ENCODE measurements around the gene SP3. TPM values are rescaled to one million over a fixed set of nuclear protein-coding genes. Genes with fewer than 3 reads are reported as not detected.

SP3 gene
- total RNA-seq, 1 donor from 2014 or later: 210 TPM

GRCh38 chr2:174007010-174007409 is 41.8 kb upstream of the SP3 start:
- Mint-ChIP-seq H3K4me1 (no peaks in the 10 kb centered on the region), H3K36me3 (no peaks in the 10 kb centered on the region), H3K4me3 (no peak overlapping the region), H3K9me3 (no peaks in the 10 kb centered on the region), H3K27me3 (ENCODE audit: insufficient read depth, low read depth) (no peaks in the 10 kb centered on the region), H3K27ac (no peak overlapping the region)
- H3K27me3 ChIP-seq: peaks cover 1% of the 10 kb centered on the region
- TF ChIP-seq EZH2 (IDR thresholded peaks at IDR 0.05) (no peak), EZH2phosphoT487 (IDR thresholded peaks at IDR 0.05) (no peak), CTCF (IDR thresholded peaks at IDR 0.05) (no peak)
- H3K9ac ChIP-seq: no peak overlapping the region
- no peaks in the 10 kb centered on the region for H3F3A ChIP-seq (ENCODE audit: low read depth)
- no peaks in the 10 kb centered on the region for H3K9me3 ChIP-seq (ENCODE audit: low read depth)
- no peaks in the 10 kb centered on the region for H4K20me1 ChIP-seq (ENCODE audit: low read depth)
- no peak overlapping the region for H3K4me3 ChIP-seq
- H3K27ac ChIP-seq: no peak overlapping the region
- H3K4me2 ChIP-seq: no peak overlapping the region
- no peaks in the 10 kb centered on the region for H3K36me3 ChIP-seq
- H3K4me1 ChIP-seq: no peaks in the 10 kb centered on the region
- no peak overlapping the region for H2AFZ ChIP-seq (replicated peaks)
- no peak for DNase-seq (ENCODE audit: low spot score)
- H3K79me2 ChIP-seq (ENCODE audit: low read depth): no peaks in the 10 kb centered on the region

GRCh38 chr2:174005801-174006419 is 40.7 kb upstream of the SP3 start:
- H3K4me3 ChIP-seq: no peak overlapping the region
- DNase-seq (ENCODE audit: low spot score): no peak
- no peaks in the 10 kb centered on the region for H3K36me3 ChIP-seq
- no peak overlapping the region for H2AFZ ChIP-seq (replicated peaks)
- H3K4me2 ChIP-seq: no peak overlapping the region
- H3K36me3 Mint-ChIP-seq: no peaks in the 10 kb centered on the region
- no peaks in the 10 kb centered on the region for H3K27me3 Mint-ChIP-seq (ENCODE audit: insufficient read depth, low read depth)
- no peak overlapping the region for H3K27ac ChIP-seq
- no peak overlapping the region for H3K4me3 Mint-ChIP-seq
- no peaks in the 10 kb centered on the region for H3K9me3 ChIP-seq (ENCODE audit: low read depth)
- no peaks in the 10 kb centered on the region for H3K4me1 Mint-ChIP-seq
- no peaks in the 10 kb centered on the region for H3K27me3 ChIP-seq
- no peak overlapping the region for H3K9ac ChIP-seq
- no peak for TF ChIP-seq EZH2 (IDR thresholded peaks at IDR 0.05)
- no peak for TF ChIP-seq CTCF (IDR thresholded peaks at IDR 0.05)
- TF ChIP-seq EZH2phosphoT487 (IDR thresholded peaks at IDR 0.05): no peak
- no peak overlapping the region for H3K27ac Mint-ChIP-seq
- no peaks in the 10 kb centered on the region for H3F3A ChIP-seq (ENCODE audit: low read depth)
- H3K79me2 ChIP-seq (ENCODE audit: low read depth): no peaks in the 10 kb centered on the region
- no peaks in the 10 kb centered on the region for H3K9me3 Mint-ChIP-seq
- no peaks in the 10 kb centered on the region for H4K20me1 ChIP-seq (ENCODE audit: low read depth)
- no peaks in the 10 kb centered on the region for H3K4me1 ChIP-seq

- H4K20me1 ChIP-seq (ENCODE audit: low read depth): no peaks in the 10 kb centered on the region
- no peaks in the 10 kb centered on the region for H3K4me1 ChIP-seq
- no peaks in the 10 kb centered on the region for H3K79me2 ChIP-seq (ENCODE audit: low read depth)
- H3K27ac ChIP-seq: no peak overlapping the region
- H3K4me1 Mint-ChIP-seq: no peaks in the 10 kb centered on the region
- no peaks in the 10 kb centered on the region for H3K36me3 Mint-ChIP-seq
- no peaks in the 10 kb centered on the region for H3K27me3 Mint-ChIP-seq (ENCODE audit: insufficient read depth, low read depth)
- no peak overlapping the region for H3K4me3 Mint-ChIP-seq
- no peak for DNase-seq (ENCODE audit: low spot score)
- no peaks in the 10 kb centered on the region for H3K36me3 ChIP-seq
- H2AFZ ChIP-seq (replicated peaks): no peak overlapping the region
- H3K9me3 ChIP-seq (ENCODE audit: low read depth): no peaks in the 10 kb centered on the region
- no peaks in the 10 kb centered on the region for H3K9me3 Mint-ChIP-seq
- no peaks in the 10 kb centered on the region for H3K27me3 ChIP-seq
- no peak for TF ChIP-seq CTCF (IDR thresholded peaks at IDR 0.05)
- TF ChIP-seq EZH2phosphoT487 (IDR thresholded peaks at IDR 0.05): no peak
- no peak for TF ChIP-seq EZH2 (IDR thresholded peaks at IDR 0.05)
- no peaks in the 10 kb centered on the region for H3F3A ChIP-seq (ENCODE audit: low read depth)
- no peak overlapping the region for H3K4me3 ChIP-seq
- H3K9ac ChIP-seq: no peak overlapping the region
- no peak overlapping the region for H3K27ac Mint-ChIP-seq
- no peak overlapping the region for H3K4me2 ChIP-seq
These were observed 39.9 kb upstream of the SP3 start for GRCh38 chr2:174004905-174005605.
